ENCODE measurements around the gene IQSEC1. TPM values are rescaled to one million over a fixed set of nuclear protein-coding genes. Genes with fewer than 3 reads are reported as not detected.

Gene IQSEC1
- polyA plus RNA-seq, 4 donors = 1.1 to 24.8 (median 7.8) TPM

DNA sequence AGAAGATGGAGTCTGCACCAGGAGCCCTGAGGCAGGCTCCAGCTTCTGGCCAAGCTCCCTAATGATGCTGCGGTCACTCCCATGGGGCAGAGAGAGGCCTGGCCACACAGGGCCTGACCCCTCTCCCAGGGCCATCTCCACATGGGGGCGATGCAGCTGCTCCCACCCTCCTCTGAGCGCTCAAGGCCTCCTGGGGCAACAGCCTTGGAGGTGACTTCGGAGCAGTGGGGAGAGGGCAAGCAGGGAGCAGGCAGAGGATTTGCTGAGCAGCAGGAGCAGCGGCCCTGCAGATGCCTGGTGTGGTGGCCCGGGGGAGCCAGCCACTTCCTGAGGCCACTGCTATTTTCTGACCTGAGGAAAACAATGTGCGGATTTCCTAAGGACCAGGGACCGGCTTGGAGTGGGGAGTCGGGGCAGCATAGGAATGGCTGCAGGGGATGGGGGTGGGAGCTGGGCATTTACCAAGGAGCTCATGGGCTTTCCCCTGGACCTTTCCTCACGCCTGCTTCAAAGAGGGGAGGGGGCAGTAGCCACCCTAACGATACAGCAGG, 150.3 kb downstream of the IQSEC1 start:
- FAIRE-seq = no peak
- no peak for DNase-seq
- Histone ChIP-seq H3K9me3 (ENCODE audit: control insufficient read depth in 2 of 2, insufficient read depth in 1 of 2, low read depth in 1 of 2, low read length in 1 of 2) (no peaks in the 10 kb centered on the region), H3K4me3 (ENCODE audit: low read depth in 1 of 3, low read length in 3 of 3) (no peak overlapping the region), H3K36me3 (ENCODE audit: control insufficient read depth in 3 of 3, insufficient read depth in 2 of 3, low read depth in 1 of 3, low read length in 3 of 3) (peaks cover 0 to 89% (median 4%) of the 10 kb centered on the region in 3 donors), H3K4me1 (ENCODE audit: control insufficient read depth in 3 of 3, insufficient read depth in 2 of 3, low read depth in 1 of 3, low read length in 2 of 3) (no peaks in the 10 kb centered on the region), H3K27me3 (ENCODE audit: control insufficient read depth in 3 of 3, insufficient read depth in 3 of 3, low read length in 3 of 3) (no peaks in the 10 kb centered on the region), H3K27ac (ENCODE audit: low read depth in 1 of 3, low read length in 2 of 3) (no peak overlapping the region)
- WGBS, 3 donors = 84 to 94% (median 89%) methylated on average over 10 to 11 of the region's 11 CpGs

DNA sequence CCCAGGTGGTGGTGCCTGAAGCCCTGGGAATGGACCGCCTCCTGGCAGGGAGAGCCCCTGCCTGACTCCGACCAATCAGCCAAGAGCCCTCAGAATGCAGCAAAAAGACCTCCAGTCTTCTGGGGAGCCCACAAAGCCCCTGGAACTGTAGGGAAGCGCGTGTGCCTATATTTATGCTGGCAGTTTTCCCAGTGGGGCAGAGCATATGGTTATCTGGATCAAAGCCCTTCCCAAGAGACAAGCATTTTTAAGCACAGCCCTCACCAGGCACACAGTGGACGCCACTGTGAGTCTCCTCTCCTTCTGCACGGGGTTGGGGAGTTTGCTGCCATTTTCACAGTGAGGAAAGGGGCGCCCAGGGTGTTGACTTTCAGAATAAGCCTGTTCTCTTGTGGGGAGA, 150.9 kb downstream of the IQSEC1 start:
- peaks cover 0 to 86% (median 4%) of the 10 kb centered on the region in 3 donors for H3K36me3 ChIP-seq (ENCODE audit: control insufficient read depth in 3 of 3, insufficient read depth in 2 of 3, low read depth in 1 of 3, low read length in 3 of 3)
- H3K27me3 ChIP-seq (ENCODE audit: control insufficient read depth in 3 of 3, insufficient read depth in 3 of 3, low read length in 3 of 3) = no peaks in the 10 kb centered on the region
- no peaks in the 10 kb centered on the region for H3K9me3 ChIP-seq (ENCODE audit: control insufficient read depth in 2 of 2, insufficient read depth in 1 of 2, low read depth in 1 of 2, low read length in 1 of 2)
- DNase-seq (no peak), FAIRE-seq (no peak)
- WGBS, 3 donors = 86 to 89% (median 86%) methylated on average over 7 of the region's 7 CpGs
- no peaks in the 10 kb centered on the region for H3K4me1 ChIP-seq (ENCODE audit: control insufficient read depth in 3 of 3, insufficient read depth in 2 of 3, low read depth in 1 of 3, low read length in 2 of 3)
- H3K4me3 ChIP-seq (ENCODE audit: low read depth in 1 of 3, low read length in 3 of 3) = no peak overlapping the region
- no peak overlapping the region for H3K27ac ChIP-seq (ENCODE audit: low read depth in 1 of 3, low read length in 2 of 3)

DNA sequence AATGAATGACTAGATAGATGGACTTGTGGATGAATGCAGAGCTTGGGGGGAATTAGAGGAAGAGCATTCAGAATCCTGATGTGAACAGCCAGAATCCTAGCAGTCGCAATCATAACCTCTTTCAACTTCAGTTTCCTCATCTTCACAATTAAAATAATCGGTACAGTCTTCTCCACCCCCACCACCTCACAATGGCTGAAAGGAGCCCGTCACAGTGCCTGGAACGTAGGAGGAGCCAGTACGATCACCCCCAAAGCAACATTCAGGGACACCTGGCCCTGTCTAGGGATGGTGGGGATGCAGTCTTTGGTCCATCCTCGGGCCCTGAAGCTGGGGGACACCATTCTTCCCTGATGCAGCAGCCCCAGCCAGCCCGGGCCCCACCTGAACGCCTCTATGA, 151.5 kb downstream of the IQSEC1 start:
- FAIRE-seq (no peak), DNase-seq (no peak)
- Histone ChIP-seq H3K36me3 (ENCODE audit: control insufficient read depth in 3 of 3, insufficient read depth in 2 of 3, low read depth in 1 of 3, low read length in 3 of 3) (peaks cover 0 to 86% (median 4%) of the 10 kb centered on the region in 3 donors), H3K27ac (ENCODE audit: low read depth in 1 of 3, low read length in 2 of 3) (no peak overlapping the region), H3K4me3 (ENCODE audit: low read depth in 1 of 3, low read length in 3 of 3) (no peak overlapping the region), H3K4me1 (ENCODE audit: control insufficient read depth in 3 of 3, insufficient read depth in 2 of 3, low read depth in 1 of 3, low read length in 2 of 3) (no peaks in the 10 kb centered on the region), H3K9me3 (ENCODE audit: control insufficient read depth in 2 of 2, insufficient read depth in 1 of 2, low read depth in 1 of 2, low read length in 1 of 2) (no peaks in the 10 kb centered on the region), H3K27me3 (ENCODE audit: control insufficient read depth in 3 of 3, insufficient read depth in 3 of 3, low read length in 3 of 3) (no peaks in the 10 kb centered on the region)
- 90 to 98% (median 93%) methylated on average over 8 of the region's 8 CpGs for WGBS, 3 donors

DNA sequence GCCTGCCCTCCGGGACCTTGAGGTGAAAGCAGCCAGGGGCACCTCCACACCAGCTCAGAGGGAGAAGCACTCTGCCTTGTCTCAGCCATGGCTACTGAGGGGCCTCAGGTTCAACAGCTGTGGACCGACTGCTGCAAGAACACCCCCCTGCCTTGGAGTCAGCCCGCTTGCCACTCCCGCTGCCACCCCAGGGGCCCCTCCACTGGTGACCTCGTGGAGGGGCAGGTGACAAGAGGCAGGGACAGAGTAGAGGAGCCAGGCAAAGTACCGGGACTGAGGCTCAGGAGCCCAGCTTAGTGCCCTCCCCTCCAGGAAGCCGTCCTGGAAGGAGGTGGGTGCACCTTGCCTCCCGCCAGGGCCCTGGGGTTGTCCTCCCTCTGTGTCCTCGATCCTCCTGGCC, 152.3 kb downstream of the IQSEC1 start:
- H3K36me3 ChIP-seq (ENCODE audit: control insufficient read depth in 3 of 3, insufficient read depth in 2 of 3, low read depth in 1 of 3, low read length in 3 of 3) = peaks cover 0 to 89% (median 4%) of the 10 kb centered on the region in 3 donors
- H3K27ac ChIP-seq (ENCODE audit: low read depth in 1 of 3, low read length in 2 of 3) = no peak overlapping the region
- H3K27me3 ChIP-seq (ENCODE audit: control insufficient read depth in 3 of 3, insufficient read depth in 3 of 3, low read length in 3 of 3) = no peaks in the 10 kb centered on the region
- FAIRE-seq (no peak), DNase-seq (no peak)
- no peaks in the 10 kb centered on the region for H3K9me3 ChIP-seq (ENCODE audit: control insufficient read depth in 2 of 2, insufficient read depth in 1 of 2, low read depth in 1 of 2, low read length in 1 of 2)
- no peaks in the 10 kb centered on the region for H3K4me1 ChIP-seq (ENCODE audit: control insufficient read depth in 3 of 3, insufficient read depth in 2 of 3, low read depth in 1 of 3, low read length in 2 of 3)
- WGBS, 3 donors = 87 to 93% (median 92%) methylated on average over 9 of the region's 9 CpGs
- no peak overlapping the region for H3K4me3 ChIP-seq (ENCODE audit: low read depth in 1 of 3, low read length in 3 of 3)

DNA sequence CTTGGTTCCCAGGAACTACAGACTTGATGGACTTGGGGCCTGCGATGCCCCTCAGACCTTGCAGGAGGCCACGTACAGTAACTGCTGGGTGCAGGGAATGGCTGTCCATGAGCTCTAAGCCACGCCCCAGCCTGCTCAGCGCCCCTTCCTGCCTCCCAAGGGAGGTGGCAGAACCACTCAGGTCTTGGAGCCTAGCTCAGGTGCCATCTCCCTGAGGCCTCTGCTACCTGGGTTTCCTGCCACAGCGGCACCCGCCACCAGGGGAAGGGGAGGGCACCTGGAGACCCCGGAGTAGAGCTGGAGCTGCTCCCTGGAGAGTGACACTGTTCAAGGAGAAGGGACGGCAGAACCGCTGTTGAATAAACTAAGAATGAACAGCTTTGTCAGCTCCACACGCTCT, 154.0 kb downstream of the IQSEC1 start:
- peaks cover 0 to 89% (median 4%) of the 10 kb centered on the region in 3 donors for H3K36me3 ChIP-seq (ENCODE audit: control insufficient read depth in 3 of 3, insufficient read depth in 2 of 3, low read depth in 1 of 3, low read length in 3 of 3)

DNA sequence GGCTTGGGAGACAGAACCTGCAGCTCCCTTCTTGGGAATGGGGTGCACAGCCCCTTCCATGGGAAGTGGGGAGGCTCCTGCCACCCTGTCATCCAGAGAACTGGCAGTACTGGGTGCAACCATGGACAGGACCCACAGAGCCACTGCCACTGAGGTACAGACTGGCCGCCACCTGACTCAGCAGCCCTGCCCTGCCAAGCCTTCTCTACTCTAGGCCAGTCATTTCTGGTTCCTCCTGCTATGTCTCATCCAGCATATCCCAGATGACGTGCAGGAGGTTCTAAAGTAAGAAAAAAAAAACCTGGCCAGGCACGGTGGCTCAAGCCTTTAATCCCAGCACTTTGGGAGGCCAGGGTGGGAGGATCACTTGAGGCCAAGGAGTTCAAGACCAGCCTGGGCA, 155.0 kb downstream of the IQSEC1 start:
- FAIRE-seq (no peak), DNase-seq (no peak)
- Histone ChIP-seq H3K27ac (ENCODE audit: low read depth in 1 of 3, low read length in 2 of 3) (no peak overlapping the region), H3K9me3 (ENCODE audit: control insufficient read depth in 2 of 2, insufficient read depth in 1 of 2, low read depth in 1 of 2, low read length in 1 of 2) (no peaks in the 10 kb centered on the region), H3K4me1 (ENCODE audit: control insufficient read depth in 3 of 3, insufficient read depth in 2 of 3, low read depth in 1 of 3, low read length in 2 of 3) (no peaks in the 10 kb centered on the region), H3K4me3 (ENCODE audit: low read depth in 1 of 3, low read length in 3 of 3) (no peak overlapping the region), H3K36me3 (ENCODE audit: control insufficient read depth in 3 of 3, insufficient read depth in 2 of 3, low read depth in 1 of 3, low read length in 3 of 3) (peaks cover 0 to 89% (median 4%) of the 10 kb centered on the region in 3 donors), H3K27me3 (ENCODE audit: control insufficient read depth in 3 of 3, insufficient read depth in 3 of 3, low read length in 3 of 3) (no peaks in the 10 kb centered on the region)
- 81 to 85% (median 82%) methylated on average over 3 of the region's 3 CpGs for WGBS, 3 donors

More for the DNA sequence above, 154.0 kb downstream of the IQSEC1 start:
- H3K4me3 ChIP-seq (ENCODE audit: low read depth in 1 of 3, low read length in 3 of 3) = no peak overlapping the region
- WGBS, 3 donors = 86 to 95% (median 93%) methylated on average over 10 of the region's 10 CpGs
- no peak for FAIRE-seq
- no peak for DNase-seq
- H3K27ac ChIP-seq (ENCODE audit: low read depth in 1 of 3, low read length in 2 of 3) = no peak overlapping the region
- no peaks in the 10 kb centered on the region for H3K9me3 ChIP-seq (ENCODE audit: control insufficient read depth in 2 of 2, insufficient read depth in 1 of 2, low read depth in 1 of 2, low read length in 1 of 2)
- H3K4me1 ChIP-seq (ENCODE audit: control insufficient read depth in 3 of 3, insufficient read depth in 2 of 3, low read depth in 1 of 3, low read length in 2 of 3) = no peaks in the 10 kb centered on the region
- no peaks in the 10 kb centered on the region for H3K27me3 ChIP-seq (ENCODE audit: control insufficient read depth in 3 of 3, insufficient read depth in 3 of 3, low read length in 3 of 3)

DNA sequence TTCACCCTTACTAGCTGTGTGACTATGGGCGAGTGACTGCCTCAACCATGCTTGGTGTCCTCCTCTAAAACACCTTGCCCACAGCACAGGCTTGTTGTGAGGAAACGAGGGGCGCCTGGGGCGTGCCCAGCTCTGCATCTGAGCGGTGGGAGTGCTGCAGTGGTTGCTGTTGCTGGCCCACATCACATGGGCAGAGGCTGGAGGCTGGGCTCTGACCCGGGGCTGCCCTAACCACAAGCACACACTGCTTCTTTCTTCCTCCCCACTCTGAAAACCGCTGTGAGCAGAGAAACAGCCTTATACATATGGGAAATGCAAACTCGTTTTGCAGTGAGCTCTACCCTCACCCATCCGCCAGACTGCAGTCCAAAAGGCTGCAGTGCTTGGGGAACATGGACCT, 157.1 kb downstream of the IQSEC1 start:
- H3K27me3 ChIP-seq (ENCODE audit: control insufficient read depth in 3 of 3, insufficient read depth in 3 of 3, low read length in 3 of 3) = no peaks in the 10 kb centered on the region
- no peaks in the 10 kb centered on the region for H3K9me3 ChIP-seq (ENCODE audit: control insufficient read depth in 2 of 2, insufficient read depth in 1 of 2, low read depth in 1 of 2, low read length in 1 of 2)
- H3K4me3 ChIP-seq (ENCODE audit: low read depth in 1 of 3, low read length in 3 of 3) = no peak overlapping the region
- H3K36me3 ChIP-seq (ENCODE audit: control insufficient read depth in 3 of 3, insufficient read depth in 2 of 3, low read depth in 1 of 3, low read length in 3 of 3) = peaks cover 0 to 91% (median 0%) of the 10 kb centered on the region in 3 donors
- H3K4me1 ChIP-seq (ENCODE audit: control insufficient read depth in 3 of 3, insufficient read depth in 2 of 3, low read depth in 1 of 3, low read length in 2 of 3) = no peaks in the 10 kb centered on the region
- no peak overlapping the region for H3K27ac ChIP-seq (ENCODE audit: low read depth in 1 of 3, low read length in 2 of 3)
- WGBS, 3 donors = 64 to 74% (median 68%) methylated on average over 9 of the region's 9 CpGs
- DNase-seq = peak in 1 of 2 donors; percentile 32
- no peak for FAIRE-seq

DNA sequence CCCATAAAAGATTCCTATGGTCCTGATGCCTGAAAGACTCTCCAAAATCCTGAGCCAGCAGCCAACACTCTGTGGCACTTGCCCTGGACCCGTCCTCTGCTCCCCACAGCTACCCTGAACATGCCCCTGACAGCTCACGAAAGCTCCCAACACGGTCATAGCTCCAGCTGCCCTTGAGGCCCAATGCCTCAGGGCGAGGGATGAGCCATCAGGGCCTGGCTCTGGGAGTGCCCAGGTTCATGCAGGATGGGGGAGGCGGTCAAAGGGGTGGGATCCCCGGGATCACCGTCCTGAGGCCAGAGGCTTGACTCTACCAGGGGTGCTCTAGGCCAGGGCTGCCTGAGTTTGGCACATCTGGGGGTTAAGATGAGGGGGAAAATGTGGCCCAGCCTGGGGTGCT, 159.1 kb downstream of the IQSEC1 start:
- DNase-seq (no peak), FAIRE-seq (no peak)
- no peaks in the 10 kb centered on the region for H3K4me1 ChIP-seq (ENCODE audit: control insufficient read depth in 3 of 3, insufficient read depth in 2 of 3, low read depth in 1 of 3, low read length in 2 of 3)
- 93 to 99% (median 95%) methylated on average over 7 of the region's 7 CpGs for WGBS, 3 donors
- H3K27me3 ChIP-seq (ENCODE audit: control insufficient read depth in 3 of 3, insufficient read depth in 3 of 3, low read length in 3 of 3) = no peaks in the 10 kb centered on the region
- H3K27ac ChIP-seq (ENCODE audit: low read depth in 1 of 3, low read length in 2 of 3) = no peak overlapping the region
- H3K9me3 ChIP-seq (ENCODE audit: control insufficient read depth in 2 of 2, insufficient read depth in 1 of 2, low read depth in 1 of 2, low read length in 1 of 2) = no peaks in the 10 kb centered on the region
- peaks cover 0 to 91% (median 0%) of the 10 kb centered on the region in 3 donors for H3K36me3 ChIP-seq (ENCODE audit: control insufficient read depth in 3 of 3, insufficient read depth in 2 of 3, low read depth in 1 of 3, low read length in 3 of 3)
- no peak overlapping the region for H3K4me3 ChIP-seq (ENCODE audit: low read depth in 1 of 3, low read length in 3 of 3)

DNA sequence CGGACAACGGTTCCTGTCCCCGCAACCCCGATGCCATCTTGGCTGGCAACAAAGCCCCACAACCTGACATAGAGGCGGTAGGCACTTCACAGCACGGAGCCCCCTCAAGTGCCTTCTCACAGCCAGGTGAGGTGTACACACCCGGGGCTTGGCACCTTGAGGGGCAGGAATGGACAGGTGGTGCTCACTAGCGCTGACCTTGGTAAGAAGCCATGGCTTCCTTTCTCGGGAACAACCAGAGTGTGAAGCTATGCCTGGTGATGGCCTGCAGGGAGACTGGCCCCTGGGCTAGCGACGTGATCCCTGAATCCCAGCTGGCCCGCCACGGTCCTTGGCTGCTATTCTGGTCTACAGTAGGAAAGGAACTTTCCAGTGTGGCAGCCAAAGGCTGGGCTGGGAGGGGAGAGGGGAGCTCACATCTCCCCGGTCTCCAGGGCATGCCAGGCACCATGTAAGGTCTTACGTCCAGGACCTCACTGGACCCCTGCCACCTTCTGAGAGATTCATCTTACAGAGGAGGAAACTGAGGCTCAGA, 161.3 kb downstream of the IQSEC1 start:
- Histone ChIP-seq H3K9me3 (ENCODE audit: control insufficient read depth in 2 of 2, insufficient read depth in 1 of 2, low read depth in 1 of 2, low read length in 1 of 2) (no peaks in the 10 kb centered on the region), H3K27ac (ENCODE audit: low read depth in 1 of 3, low read length in 2 of 3) (no peak overlapping the region), H3K27me3 (ENCODE audit: control insufficient read depth in 3 of 3, insufficient read depth in 3 of 3, low read length in 3 of 3) (no peaks in the 10 kb centered on the region), H3K4me3 (ENCODE audit: low read depth in 1 of 3, low read length in 3 of 3) (no peak overlapping the region), H3K4me1 (ENCODE audit: control insufficient read depth in 3 of 3, insufficient read depth in 2 of 3, low read depth in 1 of 3, low read length in 2 of 3) (no peaks in the 10 kb centered on the region), H3K36me3 (ENCODE audit: control insufficient read depth in 3 of 3, insufficient read depth in 2 of 3, low read depth in 1 of 3, low read length in 3 of 3) (peaks cover 0 to 99% (median 0%) of the 10 kb centered on the region in 3 donors)
- 93 to 99% (median 93%) methylated on average over 15 of the region's 15 CpGs for WGBS, 3 donors
- FAIRE-seq (no peak), DNase-seq (no peak)

Data from small intestine (tissue), 7 donors.